Stimulated activated CD8-positive, alpha-beta memory T cell treated with anti-CD3 and anti-CD28 coated beads, Interleukin-12 subunit alpha, Interleukin-12 subunit beta, amount 100 ng/mL, for 24 hours (primary cell): ENCODE measurements around the gene THAP8.

Source experiments
- DNase-seq: peaks from one replicate; pipeline ENCODE4 v3.0.0-alpha.2; 2020; ENCODE audit errors: extremely low read depth

Gene THAP8

DNA sequence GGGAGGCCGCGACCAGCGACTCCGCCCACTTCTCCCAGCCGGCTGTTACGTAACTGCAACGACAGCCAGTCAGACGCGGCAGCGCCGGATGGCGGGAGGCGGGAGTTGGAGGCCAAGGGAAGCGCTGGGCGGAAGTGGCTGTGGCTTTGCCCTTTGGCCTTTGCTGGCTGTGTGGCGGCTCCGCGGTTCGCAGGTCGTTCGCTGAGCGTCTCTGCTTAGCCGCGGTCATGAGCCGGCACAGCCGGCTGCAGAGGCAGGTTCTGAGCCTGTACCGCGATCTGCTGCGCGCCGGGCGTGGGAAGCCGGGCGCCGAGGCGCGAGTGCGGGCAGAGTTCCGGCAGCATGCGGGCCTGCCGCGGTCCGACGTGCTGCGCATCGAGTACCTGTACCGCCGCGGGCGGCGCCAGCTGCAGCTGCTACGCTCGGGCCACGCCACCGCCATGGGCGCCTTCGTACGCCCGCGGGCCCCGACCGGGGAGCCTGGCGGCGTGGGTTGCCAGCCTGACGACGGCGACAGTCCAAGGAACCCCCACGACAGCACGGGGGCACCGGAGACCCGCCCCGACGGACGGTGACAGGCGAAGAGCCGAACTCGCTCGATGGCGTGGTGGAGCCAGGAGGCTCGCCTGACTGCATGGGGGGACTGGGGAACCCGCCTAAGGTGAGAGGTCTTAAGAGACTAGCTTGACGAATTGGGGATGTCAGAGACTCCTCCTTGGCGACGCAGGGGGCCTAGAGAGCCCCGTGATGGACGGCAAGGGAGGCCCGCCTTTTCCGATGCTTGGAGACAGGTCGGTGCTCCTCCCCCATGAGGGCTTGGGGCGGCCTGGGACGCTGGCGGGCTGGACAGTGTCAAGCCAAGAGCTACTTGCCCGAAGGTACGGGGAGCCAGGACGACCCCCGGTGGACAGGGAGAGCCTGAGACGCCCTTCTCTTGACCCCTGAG lies 58.8 kb downstream of the THAP8 start, which contains the start of gene SDHAF1:
Gene SDHAF1, plus strand, starts transcription at position 141 of the 946 bp plus-strand sequence. Its CDS starts 87 bp downstream, at position 228.
- DNase-seq: peak; percentile 89

DNA sequence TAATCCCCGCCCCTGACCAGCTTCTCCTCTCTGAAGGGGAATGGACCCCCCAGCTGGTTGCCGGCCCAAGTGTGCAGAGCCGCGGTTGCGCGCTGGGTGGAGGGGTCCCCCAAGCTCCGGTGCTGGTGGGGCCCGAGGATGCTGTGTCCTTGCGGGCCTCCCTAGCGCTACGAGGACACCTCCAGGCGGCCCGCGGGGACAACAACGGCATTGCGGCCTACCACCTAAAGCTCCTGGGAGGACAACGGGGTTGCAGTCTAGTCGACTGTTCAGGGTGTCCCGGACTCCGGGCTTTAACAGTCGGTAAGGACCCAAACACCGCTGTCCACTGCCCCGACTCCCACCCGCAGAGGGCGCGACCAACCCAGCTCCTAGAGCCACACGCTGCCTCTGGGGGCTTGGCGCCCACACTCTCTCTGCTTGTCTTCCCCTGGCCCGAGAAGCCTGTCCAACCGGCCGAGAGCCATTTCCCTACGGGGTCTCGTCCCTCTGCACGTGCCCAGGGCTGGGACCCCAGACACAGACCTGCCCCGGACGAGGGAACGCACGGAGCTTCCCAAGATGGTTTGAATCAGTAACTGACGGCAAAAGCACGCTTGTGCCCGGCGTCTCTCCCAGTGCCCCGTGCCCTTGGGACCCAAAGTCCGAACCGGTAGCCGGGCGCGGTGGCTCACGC lies 60.0 kb downstream of the THAP8 start:
- DNase-seq: no peak

DNA sequence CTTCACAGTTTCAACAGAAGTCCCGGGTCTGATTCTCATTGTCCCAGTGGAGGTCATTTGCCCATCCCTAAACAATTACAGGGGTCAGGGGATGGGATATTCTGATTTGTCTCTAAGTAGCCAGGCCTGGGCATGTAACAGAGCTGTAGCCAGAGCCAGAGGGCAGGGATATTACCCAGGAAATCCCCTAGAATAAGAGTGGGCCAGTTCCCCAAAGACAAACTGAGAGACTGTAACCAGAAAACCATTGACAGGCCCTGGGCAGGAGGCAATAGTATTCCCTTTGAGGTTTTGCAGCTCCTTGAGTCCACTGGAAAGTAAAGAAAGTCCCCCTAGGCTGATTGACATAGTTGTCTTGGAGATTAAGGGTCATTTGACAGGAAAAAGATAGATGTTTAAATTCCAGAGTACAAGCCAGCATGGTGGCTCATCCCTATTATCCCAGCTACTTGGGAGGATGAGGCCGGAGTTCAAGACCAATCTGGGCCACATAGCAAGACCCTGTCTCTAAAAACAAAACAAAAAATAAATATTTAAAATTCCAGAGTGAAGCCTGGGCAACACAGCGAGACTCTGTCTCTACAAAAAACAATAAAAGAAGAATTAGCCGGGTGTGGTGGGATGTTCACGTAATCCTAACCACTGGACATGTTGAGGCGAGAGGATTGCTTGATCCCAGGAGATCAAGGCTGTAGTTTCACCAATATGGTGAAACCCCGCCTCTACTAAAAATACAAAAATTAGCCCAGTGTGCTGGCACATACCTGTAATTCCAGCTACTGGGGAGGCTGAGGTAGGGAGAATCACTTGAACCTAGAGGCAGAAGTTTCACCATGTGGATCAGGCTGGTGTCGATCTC lies 60.9 kb downstream of the THAP8 start:
- DNase-seq: no peak

DNA sequence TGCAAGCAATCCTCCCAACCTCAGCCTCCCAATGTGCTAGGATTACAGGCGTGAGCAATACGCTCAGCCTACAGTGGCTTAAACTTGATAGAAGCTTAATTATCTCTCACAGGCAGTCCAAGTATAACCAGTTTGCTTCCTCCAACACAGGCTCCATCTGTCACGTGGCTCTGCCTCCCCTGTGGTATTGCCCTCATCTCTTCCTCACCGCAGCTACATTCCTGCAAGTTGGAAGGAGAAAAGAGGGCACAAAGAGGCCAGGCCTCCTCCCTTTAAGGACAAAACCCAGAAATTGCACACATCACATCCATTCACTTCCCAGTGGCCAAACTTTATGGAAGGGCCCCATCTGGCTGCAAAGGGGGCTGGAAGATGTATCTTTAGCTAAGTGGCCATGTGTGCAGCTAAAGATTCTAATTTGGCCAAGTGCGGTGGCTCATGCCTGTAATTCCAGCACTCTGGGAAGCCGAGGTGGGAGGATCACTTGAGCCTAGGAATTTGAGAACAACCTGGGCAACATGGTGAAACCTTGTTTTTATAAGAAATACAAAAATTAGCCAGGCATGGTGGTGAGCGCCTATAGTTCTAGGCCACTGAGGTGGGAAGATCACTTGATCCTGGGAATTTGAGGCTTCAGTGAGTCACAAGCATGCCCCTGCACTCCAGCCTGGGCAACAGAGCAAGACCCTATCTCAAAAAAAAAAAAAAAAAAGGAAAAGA lies 62.2 kb downstream of the THAP8 start:
- DNase-seq: no peak

DNA sequence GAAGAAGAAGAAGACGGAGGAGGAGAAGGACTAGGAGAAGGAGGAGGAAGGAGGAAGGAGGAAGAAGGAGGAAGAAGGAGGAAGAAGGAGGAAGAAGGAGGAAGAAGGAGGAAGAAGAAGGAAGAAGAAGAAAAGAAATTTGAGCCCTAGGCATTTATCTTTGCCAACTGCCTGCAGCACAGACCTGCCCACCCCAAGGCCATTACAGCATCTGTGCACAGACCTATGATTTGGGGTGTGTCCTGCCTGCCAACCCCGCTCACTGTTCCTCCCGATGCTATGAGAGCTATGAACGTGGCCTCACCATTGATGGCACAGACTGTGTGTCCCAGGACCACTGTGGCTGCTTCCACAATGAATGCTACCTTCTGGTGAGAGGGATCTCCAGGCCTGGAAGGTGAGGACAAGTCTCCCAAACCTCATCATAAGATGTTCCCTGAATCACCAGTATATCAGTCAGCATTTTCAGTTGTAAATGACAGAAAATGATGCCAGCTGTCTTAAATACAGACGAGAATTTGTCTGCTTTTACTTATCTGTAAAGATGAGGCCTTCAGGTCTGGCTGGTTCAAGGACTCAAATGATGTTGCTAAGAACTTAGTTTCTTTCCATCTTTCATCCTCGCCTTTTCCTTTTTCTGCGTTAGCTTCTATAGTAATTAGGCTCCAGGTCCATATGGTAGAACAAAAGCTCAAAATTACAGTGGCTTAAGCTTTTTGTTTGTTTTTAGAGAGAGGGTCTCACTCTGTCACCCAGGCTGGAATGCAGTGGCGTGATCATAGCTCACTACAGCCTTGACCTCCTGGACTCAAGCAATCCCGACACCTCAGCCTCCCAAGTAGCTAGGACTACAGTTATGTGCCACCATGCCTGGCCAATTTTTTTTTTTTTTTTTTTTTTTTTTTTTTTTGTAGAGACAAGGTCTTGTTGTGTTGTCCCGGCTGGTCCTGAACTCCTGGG lies 63.0 kb downstream of the THAP8 start:
- DNase-seq: no peak

DNA sequence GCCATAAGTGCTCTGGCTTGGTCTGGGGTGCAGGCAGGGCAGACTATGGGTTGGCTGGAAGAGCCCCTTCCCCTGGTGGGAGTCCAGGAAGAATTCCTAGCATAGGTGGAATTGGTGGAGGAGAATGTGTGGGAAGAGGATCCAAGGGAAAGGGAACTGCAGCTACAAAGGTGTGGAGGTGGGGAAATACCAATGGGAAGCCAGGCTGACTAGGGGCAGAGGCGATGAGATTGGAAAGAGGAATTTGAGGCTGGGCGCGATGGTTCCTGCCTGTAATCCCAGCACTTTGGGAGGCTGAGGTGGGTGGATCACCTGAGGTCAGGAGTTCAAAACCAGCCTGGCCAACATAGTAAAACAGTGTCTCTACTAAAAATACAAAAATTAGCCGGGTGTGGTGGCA lies 63.9 kb downstream of the THAP8 start:
- DNase-seq: no peak

DNA sequence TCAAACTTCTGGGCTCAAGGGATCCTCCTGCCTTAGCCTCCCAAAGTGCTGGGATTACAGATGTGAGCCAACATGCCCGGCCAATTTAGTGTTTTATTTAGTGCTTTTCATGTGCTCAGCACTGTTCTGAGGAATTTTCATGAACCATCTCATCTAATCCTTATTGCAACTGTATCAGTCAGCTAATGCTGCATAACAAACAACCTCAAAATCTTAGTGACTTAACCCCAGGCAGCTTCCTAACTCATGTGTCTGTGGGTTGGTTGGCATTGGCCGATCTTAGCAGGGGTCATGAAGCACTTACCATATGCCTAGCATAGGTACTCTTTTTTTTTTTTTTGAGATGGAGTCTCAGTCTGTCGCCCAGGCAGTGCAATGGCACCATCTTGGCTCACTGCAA lies 65.3 kb downstream of the THAP8 start:
- DNase-seq: no peak

DNA sequence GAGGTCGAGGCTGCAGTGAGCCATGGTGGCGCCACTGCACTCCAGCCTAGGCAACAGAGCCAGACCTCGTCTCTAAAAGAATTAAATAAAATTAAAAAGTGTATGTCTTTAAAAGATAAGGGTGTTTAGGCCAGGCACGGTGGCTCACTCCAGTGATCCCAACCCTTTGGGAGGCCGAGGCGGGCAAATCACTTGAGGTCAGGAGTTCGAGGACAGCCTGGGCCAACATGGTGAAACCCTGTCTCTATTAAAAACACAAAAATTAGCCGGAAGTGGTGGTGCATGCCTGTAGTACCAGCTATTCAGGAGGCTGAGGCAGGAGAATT lies 66.6 kb downstream of the THAP8 start:
- DNase-seq: no peak

DNA sequence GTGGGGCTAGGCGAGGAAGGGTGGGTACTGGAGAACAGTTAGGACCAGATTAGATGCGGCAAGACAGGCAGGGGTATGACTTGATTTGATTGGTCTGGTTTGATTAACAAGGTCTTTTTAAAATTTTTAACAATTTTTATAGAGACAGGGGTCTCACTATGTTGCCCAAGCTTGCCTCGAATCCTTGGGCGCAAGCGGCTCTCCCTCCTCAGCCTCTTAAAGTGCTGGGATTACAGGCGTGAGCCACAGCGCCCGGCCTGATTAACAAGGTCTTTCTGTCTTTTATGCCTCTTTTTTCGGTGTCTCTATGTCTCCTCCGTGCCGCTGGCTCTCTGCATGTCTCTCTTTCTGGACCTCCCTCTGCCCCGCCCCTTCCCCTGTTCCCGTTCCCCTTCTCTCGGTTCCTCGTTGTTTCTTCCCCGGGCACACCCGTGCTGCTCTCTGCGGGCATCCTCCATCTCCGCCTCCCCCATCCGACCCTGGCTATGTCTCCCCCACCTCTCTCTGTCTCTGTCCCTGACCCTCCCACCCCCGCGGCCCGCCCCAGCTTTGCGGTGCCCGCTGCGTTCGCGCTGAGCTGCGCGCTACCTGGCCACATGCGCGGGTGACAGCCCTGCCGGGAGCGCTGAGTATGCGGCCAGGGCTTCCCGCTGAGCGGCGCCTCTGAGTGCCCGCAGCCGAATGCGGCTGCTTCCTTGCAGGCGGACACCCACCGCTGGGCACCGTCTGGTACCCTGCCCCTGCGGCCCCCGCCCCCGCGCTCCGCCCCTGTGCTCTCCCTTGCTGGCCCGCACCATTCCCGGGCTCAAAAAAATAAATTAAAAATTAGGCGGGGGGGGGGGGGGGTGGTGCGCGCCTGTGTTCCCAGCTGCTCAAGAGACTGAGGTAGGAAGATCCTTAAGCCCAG lies 67.2 kb downstream of the THAP8 start:
- DNase-seq: no peak

DNA sequence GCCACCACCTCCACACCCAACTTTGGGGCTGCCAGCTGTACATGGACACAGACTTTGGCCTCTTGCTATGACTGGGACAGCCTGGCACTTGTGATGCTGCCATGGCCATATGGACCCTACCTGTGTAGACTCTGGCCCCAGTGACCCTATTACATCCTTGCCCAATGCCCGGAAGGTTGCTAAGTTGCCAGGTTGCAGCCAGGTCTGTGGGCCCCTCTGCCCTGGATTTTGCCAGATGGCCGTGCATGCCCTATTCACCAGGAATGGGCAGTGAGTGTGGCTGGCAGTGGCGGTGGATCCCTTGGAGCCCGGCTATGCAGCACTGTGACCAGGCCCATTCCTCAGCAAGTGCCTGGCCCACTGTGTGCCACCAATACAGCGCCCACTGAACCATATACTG lies 68.0 kb downstream of the THAP8 start:
- DNase-seq: no peak
